Adipose tissue (tissue), 3 donors: ENCODE results near the gene MKI67. TPM values are rescaled to one million over a fixed set of nuclear protein-coding genes. Genes with fewer than 3 reads are reported as not detected.
"Not testable (repeated sequence)": the region's sequence is repeated elsewhere in the genome, so short reads cannot be mapped to it uniquely, and the experiment has no call there.

Experiments
- H3K27ac ChIP-seq: one replicate; pipeline ENCODE4 v1.5.1; 2013; ENCODE audit warnings: low read depth, low read length
- WGBS, 3 donors: extraction: QIAGEN DNeasy Blood & Tissue Kit; methylation state at CpG; one replicate each; pipeline ENCODE4 v1.1.7; 2013; 5-methylcytosine and 5-hydroxymethylcytosine counted together
- polyA plus RNA-seq, 3 donors: library from polyadenylated mRNA; stranded (reverse); fragments of 200-250 nt; gene quantifications; one replicate each; pipeline ENCODE4 v1.2.3, GENCODE V29; 2013
- donor health status: healthy with polysubstance abuse.
- donor health status: Bipolar disorder and iron deficiency.
- donor health status: healthy.

Gene MKI67
- polyA plus RNA-seq, 3 donors = 0.11 to 0.16 (median 0.16) TPM

DNA sequence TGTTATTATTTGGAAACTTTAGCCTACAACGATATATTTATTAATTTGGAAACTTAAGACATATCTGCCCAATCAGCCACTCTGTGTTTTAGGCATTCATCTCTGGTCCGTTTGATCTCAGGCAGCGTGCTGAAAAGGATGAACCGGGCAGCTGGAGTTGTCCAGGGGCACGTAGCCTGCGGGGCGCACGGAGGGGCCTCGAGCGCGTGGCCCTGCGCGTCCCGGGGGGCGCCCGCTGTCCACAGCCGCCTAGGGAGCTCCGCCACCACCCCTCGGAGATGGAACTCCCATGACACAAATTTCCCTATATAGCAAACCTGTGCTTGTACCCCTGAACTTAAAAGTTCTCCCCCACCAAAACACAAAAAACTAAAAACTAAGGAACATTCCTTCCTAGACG, 24.3 kb upstream of the MKI67 start:
- no peak overlapping the region for H3K27ac ChIP-seq
- WGBS, 3 donors = 60 to 69% (median 62%) methylated on average over 20 of the region's 20 CpGs

DNA sequence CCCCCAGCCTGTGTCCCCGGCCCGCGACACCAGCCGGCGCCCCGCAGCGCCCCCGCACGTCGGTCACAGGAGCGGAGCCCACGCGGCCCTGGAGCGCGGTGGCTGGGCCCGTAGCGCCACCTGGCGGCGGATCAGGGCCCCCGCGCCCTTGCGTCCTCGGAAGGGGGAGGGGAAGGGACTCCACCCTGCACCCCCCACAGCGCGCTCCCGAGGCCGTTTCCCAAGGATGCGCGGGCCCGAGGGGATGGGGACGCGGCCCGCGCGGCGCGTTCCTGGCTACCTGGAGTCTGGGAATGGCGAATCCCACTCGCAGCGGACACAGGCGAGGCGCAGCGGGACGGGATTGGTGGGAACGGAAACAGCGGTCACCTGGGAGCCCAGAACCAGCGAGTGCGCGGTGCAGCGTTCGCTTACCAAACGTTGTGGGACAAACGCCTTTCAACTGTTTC, 23.8 kb upstream of the MKI67 start:
- 1 to 2% (median 1%) methylated on average over 49 to 52 of the region's 53 CpGs for WGBS, 3 donors
- H3K27ac ChIP-seq = no peak overlapping the region

DNA sequence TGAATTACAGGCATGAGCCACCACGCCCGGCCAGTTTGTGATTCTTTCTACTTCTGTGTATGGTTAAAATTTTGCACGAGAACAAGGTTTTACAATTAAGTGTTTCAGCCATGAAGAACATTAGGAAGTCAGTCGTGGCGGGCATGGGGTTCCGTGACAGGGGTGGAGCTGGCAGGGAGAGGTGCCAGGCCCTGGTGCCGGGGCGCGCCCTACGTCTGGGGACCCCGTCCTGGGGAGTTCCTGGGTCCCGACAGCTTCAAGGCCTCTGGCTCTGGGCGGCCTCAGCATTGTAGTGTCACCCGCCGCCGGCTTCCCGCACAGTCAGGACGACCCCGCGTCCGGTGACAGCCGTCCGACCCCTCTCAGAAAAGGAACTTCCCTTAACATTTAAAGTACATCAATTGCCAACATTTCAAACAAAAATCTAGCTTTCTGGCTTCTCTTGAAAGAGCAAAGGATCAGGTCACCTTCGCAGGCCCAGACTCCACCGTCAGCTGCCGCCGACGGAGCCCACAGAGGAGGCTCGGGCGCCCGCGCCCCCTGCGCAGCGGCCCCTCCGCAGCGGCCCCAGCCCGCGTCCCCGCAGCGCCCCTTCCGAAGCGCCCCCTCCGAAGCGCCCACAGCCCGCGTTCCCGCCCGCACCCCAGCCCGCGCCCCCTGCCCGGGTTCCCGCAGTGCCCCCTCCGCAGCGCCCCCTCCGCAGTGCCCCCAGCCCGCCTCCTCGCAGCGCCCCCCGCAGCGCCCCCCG, 23.2 kb upstream of the MKI67 start:
- no peak overlapping the region for H3K27ac ChIP-seq
- 30 to 63% (median 32%) methylated on average over 26 to 61 of the region's 61 CpGs for WGBS, 3 donors

DNA sequence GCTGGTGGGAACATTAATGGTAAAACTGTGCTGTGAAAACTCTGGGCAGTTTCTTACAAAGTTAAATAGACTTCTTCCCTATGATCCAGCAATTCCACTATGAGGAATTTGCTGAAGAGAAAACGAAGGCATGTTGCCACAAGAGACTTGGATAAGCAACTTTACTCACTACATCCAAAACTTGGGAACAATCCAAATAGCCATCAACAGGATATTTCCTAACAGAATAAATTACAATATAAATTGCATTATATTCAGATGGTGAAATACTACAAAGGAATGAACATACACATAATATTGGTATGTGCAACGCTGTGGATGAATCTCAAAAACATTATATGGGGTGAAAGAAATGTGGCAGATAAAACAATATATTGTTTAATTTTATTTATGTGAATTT, 21.4 kb upstream of the MKI67 start:
- WGBS, 3 donors = 26 to 43% (median 36%) methylated on average over 2 of the region's 2 CpGs
- no peak overlapping the region for H3K27ac ChIP-seq

DNA sequence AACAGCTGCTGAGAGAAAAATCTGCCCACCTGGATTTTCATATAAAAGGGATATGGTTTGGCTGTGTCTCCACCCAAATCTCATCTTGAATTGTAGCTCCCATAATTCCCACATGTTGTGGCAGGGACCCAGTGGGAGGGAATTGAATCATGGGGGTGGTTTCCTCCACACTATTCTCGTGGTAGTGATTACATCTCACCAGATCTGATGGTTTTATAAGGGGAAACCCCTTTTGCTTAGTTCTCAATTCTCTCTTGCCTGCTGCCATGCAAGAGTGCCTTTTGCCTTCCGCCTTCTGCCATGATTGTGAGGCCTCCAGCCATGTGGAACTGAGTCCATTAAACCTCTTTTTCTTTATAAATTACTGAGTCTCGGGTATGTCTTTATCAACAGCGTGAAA, 20.8 kb upstream of the MKI67 start:
- 70 to 84% (median 73%) methylated on average over 4 of the region's 4 CpGs for WGBS, 3 donors
- H3K27ac ChIP-seq = no peak overlapping the region

DNA sequence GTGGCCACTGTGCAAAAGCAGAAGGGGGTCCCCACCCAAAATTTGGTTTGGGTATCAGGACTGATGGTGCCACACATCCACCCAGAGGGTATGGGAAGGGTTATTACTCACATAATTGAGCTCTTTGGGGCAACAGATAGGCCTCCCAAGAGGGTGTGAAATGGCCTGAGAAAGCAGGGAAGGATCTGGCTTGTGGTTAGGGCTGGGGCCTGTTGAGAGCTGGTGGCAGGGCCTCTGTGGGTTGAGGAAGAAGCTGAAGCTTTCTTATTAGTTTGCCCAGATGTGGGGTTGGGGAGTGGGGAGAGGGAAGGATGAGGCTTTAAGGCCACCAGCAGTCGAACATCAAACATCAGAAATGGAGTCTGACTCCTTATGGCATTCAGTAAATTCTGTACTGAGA, 18.3 kb upstream of the MKI67 start:
- 56 to 75% (median 68%) methylated on average over 1 of the region's 1 CpG for WGBS, 3 donors
- no peak overlapping the region for H3K27ac ChIP-seq

DNA sequence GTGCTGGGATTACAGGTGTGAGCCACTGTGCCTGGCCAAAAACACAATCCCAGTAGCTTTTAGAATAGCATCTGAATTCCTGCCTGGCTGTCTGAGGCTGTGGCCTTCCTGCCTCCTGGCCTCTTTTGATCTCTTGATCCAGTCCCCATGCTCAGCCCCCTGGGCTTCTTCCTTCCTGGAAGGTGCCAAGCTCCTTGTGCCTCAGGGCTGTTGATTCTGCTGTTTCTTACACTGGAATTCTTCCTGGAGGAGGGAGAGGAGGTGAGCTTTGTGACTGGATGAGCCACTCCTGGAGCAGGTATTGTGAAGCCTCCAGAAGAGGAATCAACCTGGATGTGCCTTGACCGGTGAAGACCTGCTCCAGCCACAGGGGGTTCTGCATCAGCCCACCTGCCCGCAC, 17.3 kb upstream of the MKI67 start:
- no peak overlapping the region for H3K27ac ChIP-seq
- WGBS, 3 donors = 88 to 100% (median 98%) methylated on average over 2 of the region's 2 CpGs

DNA sequence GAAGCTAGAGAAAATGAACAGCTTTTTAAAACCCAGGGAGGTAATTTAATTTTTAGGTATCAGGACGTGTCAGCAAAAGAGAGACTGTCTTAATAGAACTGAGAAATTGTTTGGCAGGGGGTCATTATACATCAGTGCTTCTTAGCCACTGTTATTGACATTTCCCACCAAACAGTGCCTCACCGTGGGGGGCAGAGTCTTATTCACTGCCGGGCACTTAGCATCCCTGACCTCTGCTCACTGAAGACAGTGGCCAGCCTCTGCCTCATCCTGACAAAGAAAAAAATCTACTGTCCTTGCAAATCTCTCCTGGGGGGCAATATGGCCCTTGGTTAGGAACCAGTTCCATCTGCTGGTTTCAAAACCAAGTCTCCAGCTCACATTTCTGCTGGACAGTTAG, 14.2 kb upstream of the MKI67 start:
- H3K27ac ChIP-seq = no peak overlapping the region
- WGBS, 3 donors = 47 to 67% (median 67%) methylated on average over 3 of the region's 3 CpGs

DNA sequence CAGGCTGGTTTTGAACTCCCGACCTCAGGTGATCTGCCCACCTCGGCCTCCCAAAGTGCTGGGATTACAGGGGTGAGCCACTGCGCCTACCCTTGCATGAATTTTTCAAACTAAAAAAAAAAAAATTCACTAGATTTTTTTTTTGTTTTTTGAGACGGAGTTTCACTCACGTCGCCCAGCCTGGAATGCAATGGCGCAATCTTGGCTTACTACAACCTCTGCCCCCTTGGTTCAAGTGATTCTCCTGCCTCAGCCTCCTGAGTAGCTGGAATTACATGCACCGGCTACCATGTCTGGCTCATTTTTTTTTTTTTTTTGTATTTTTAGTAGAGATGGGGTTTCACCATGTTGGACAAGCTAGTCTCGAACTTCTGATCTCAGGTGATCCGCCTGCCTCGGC, 12.2 kb upstream of the MKI67 start:
- 70 to 92% (median 91%) methylated on average over 11 of the region's 11 CpGs for WGBS, 3 donors
- H3K27ac ChIP-seq = not testable (repeated sequence)

DNA sequence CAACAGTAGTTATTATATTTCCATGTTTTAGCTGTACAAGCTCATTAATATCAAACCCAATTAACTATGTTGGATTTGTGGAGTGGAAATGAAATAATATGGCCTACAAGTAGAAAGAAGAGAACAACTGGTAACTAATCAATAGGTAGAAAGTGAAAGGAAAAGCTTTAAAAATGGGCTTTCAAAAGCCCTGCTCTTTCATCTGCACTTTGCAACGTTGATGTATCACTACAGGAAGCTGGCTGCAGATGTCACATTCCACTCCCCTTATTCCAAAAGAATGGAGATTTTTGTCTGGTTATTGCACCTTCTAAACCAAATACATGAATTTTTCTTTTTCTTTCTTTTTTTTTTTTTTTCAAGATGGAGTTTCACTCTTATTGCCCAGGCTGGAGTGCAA, 11.7 kb upstream of the MKI67 start:
- 26 to 38% (median 31%) methylated on average over 1 of the region's 1 CpG for WGBS, 3 donors
- no peak overlapping the region for H3K27ac ChIP-seq

DNA sequence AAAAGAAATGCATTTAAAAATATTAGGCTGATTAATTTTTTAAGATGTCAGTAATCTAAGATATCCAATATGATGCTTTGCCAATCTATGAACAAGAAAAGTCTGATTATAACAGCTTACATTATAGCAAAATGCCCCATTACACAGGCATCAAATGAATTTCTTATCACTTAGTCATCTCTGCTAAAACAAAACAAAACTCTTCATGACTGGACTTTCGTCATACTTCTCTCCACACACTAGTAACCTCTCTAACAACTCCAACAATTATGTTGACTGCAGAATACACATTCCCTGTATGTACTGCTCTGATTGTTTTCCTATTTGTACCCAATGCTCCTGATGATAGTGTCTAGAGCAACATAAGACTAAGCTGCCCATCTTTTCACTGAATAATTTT, 3.8 kb upstream of the MKI67 start:
- 79 to 85% (median 79%) methylated on average over 1 of the region's 1 CpG for WGBS, 3 donors
- H3K27ac ChIP-seq = no peak overlapping the region

DNA sequence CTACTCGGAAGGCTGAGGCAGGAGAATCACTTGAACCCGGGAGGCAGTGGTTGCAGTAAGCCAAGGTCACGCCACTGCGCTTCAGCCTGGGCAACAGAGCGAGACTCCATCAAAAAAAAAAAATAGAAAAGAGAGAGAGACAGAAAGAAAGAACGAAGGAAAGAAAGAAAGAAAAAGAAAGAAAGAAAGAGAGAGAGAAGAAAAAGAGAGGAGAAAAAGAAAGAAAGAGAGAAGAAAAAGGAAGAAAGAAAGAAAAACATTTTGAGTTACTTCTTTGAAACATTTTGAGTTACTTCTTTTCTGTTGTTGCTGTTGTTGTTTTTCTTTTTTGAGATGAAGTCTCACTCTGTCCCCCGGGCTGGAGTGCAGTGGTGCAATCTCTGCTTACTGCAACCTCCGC, 2.4 kb upstream of the MKI67 start:
- no peak overlapping the region for H3K27ac ChIP-seq
- 68 to 92% (median 81%) methylated on average over 8 of the region's 8 CpGs for WGBS, 3 donors

DNA sequence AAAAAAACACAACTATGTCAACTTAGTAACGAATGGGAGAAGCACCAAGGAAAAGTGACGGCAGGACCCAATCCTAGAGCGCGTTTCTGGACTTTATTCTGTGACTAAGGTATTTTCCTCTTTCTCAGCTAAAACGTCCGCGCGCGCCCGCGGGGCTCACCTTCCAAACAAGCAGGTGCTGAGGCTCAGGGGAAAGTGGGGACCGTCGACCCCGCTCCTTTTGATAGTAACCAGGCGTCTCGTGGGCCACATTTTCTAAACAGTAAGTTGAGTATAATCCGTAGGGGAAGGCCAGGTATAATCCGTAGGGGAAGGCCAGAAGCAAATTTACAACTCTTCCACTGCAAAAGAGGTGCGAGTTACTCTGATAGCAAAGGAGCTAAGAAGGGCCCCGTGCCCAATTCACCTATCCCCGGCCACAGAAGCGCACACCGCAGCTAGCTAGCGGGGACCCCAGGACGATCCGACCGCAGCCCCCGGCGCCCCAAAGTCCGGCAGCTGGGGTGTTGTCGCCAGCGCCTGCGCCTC, 743 bp downstream of the MKI67 start:
- WGBS, 3 donors = 1 to 3% (median 3%) methylated on average over 33 of the region's 33 CpGs
- H3K27ac ChIP-seq = no peak overlapping the region

DNA sequence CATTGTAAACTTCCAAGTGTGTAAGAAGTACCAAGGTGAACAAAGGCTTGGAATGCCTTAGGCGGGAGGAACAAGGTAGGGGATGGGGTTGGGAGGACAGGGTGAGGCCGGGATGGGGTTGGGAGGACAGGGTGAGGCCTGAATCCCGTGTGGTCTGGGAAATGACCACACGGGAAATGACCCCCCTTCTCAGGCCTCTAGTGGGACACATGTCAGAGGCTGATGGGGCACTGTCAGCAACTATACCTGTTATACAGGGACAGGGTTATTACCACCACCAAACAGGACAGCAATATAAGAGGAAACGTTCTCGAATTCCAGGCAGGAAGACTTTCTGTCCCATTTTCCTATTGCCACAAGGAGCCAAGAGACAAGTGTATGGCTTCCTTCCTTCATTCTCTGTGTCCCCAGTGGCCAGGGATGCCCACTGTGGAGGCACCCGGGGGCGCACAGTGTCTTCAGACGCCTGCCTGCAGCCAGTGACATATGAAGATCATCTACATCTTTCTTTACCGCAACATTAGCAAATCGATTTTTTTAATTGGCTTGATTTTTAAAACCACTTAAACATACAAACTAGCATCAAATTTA, 1.3 kb downstream of the MKI67 start:
- WGBS, 3 donors = 37 to 52% (median 41%) methylated on average over 11 of the region's 11 CpGs
- H3K27ac ChIP-seq = no peak overlapping the region

DNA sequence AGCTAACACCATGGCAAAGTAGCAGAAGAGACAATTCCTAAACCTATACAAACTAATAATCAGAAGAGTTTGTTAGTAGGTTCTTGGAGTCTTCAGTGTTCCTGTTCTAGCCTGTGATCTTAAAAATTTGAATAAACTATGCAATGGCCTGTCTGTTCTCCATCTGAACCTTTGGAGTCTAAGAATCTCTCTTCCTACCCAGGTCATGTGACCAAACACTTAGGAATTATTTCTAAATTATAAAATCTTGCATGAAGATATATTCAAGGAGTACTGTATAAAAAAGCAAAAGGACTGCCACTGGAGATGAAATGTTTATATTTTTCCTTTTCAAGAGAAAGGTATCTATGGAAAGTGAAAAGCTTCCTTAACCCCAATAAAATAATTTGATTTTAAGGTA, 2.4 kb downstream of the MKI67 start:
- H3K27ac ChIP-seq = no peak overlapping the region

DNA sequence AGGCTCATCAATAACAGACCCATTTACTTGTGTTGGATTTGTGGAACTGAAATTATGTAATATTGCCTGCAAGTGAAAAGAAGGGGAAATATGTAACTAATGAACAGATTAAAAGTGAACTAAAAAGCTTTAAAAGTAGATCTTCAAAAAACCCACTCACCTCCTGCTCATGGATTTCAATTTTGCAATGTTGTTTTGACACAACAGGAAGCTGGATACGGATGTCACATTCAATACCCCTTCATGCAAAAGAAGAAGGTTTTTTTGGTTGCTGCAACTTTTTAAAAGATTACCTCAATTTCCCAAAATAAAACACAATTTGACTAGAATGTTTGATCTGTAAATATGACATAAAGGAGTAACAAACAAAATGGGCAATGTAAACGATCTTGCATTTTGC, 3.3 kb downstream of the MKI67 start:
- no peak overlapping the region for H3K27ac ChIP-seq
- WGBS, 3 donors = 71 to 88% (median 71%) methylated on average over 2 of the region's 2 CpGs

DNA sequence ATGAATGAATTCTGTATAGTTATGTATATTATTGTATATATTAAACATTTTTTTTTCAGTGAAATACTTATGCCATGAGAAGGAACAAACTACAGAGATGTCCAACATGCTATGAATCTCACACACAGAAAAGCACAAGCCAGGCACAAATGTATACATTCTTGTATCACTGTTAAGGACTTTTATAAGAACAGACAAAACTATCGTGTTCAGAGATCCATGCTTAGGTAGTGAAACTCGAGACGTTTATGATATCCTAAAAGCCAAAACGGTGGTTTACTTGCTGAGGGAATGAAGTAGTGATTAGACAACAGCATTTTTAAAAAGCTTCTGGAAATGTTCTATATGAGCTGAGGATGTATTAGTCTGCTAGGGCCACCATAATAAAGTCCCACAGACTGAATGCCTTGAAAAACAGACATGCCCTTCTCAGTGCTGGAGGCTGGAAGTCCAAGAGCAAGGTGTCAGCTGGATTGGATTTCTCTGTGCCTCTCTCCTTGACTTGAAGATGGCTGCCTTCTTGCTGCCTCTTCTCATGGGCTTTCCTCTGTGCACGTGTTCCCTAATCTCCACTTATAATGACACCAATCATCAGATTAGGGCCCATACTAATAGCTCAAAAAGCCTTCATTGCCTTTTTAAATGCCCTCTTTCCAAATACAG, 4.3 kb downstream of the MKI67 start:
- H3K27ac ChIP-seq = no peak overlapping the region
- 91 to 95% (median 94%) methylated on average over 5 of the region's 5 CpGs for WGBS, 3 donors

DNA sequence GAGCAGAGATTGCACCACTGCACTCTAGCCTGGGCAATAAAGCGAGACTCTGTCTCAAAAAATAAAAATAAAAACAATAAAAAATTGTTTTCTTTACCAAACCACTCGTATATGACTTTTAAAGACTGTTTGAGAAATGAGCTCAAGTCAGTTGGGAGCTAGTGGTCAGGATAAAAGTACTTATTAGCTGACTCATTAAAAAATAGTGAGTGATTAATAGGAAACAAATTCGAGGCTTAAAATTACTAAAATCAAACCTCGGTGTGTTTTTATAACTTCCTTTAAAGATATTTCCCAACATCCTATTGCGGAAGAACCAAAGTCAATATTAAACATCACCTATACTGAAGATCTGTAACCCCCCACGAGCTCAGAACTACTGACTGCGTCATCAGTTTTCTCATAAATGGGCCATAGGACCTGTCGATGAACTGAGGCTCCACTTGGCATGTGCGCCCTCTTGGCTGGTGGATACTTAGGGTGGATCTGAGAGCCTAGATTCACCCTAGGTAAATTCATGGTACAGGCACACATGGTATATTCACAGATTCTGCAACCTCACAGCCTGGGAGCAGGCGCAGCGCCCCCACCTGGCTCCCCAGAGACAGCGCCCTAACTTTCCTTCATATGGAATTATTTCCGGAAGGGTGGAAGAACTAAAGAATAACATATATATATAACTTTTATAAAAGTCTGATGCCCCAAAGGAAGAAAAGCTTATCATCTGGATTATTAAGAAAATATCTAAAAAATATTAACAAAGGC, 9.2 kb downstream of the MKI67 start:
- no peak overlapping the region for H3K27ac ChIP-seq
- 76 to 91% (median 86%) methylated on average over 13 of the region's 13 CpGs for WGBS, 3 donors

DNA sequence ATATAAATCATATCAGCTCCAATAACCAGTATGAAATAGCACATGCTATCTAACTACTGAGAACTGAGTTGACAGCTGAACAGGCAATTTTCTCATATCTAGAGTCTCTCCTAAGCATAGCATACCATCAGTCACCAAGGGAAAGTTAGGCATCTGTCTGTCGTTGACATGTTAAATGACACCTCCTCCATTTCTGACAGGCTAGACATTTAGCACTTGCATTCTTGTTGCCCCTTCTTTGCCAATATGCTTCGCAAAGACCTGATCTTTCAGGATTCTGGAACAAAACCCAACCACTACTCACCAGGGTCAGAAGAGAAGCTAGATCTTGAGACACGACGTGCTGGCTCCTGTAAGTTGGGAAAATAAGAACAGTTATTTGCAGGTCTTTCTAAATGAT, 10.0 kb downstream of the MKI67 start:
- H3K27ac ChIP-seq = no peak overlapping the region
- WGBS, 3 donors = 96 to 99% (median 97%) methylated on average over 4 of the region's 4 CpGs
